HG02759 (cell line): ENCODE data around the gene ANKRD33.

Source experiments
- ATAC-seq: cut with Tn5 transposase; IDR thresholded peaks from one replicate; pipeline ENCODE4 v1.9.1; 2021; ENCODE audit warnings: mild to moderate bottlenecking, moderate library complexity; ENCODE audit not compliant: unreplicated experiment

Gene ANKRD33, protein sequence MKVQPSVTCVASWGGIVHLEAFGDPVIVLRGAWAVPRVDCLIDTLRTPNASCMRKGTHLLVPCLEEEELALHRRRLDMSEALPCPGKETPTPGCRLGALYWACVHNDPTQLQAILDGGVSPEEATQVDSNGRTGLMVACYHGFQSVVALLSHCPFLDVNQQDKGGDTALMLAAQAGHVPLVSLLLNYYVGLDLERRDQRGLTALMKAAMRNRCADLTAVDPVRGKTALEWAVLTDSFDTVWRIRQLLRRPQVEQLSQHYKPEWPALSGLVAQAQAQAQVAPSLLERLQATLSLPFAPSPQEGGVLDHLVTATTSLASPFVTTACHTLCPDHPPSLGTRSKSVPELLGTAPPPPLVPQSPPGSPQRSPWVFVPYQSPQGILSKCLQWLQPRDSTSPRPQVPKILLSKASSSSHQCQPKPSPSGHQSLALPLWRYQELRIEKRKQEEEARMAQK

DNA sequence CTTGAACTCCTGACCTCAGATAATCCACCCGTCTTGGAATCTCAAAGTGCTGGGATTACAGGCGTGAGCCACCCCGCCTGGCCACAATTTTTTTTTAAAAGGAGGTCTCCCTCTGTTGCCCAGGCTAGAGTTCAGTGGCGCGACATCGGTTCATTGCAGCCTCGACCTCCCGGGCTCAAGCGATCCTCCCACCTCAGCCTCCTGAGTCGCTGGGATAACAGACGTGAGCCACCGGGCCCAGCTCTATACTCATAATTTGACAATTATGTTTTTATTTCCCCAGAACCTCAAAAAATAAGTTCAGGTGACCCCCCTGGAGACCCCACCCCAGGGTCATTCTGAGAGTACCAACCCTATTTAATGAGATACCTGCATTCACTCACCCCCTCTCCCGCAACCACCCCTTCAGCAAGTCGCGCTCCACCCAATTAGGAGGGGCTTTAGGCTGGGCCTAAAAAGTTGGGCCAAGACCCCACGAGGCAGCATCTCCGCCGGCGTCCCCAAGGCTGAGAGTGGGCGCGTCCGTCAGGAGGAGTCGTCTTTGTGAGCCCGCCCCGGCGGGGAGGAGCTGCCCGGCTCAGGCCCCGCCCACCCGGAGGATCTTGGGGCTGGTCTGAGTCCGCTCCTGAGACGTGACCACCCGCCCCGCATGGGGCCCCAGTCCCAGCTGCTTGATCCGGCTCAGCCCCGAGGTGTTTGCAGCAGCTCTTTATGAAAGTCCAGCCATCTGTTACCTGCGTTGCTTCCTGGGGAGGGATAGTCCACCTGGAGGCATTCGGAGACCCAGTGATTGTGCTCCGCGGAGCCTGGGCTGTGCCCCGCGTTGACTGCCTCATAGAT lies at the start of gene ANKRD33:
Gene ANKRD33 (plus strand): TSS at position 628 of the 840 bp plus-strand sequence. CDS start 84 bp downstream, at position 712.
- ATAC-seq = no peak

DNA sequence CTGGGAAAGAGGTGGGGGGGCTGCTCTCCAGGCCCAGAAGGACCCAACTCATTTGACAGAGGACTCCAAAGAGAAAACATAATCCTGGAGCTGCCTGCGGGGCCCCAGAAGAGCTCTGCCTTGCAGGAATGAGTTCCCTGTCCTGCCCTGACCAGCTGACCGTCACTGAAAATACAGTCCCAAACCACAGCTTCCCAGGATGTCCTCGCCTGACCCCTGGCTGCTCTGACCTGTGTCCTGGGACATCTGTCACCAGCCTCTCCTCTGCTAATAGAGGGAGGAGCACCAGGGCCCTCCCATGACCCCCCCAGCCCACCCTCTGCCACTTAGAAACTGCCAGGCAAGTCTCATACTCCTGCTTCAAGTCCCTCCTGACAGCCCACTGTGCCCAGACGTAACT lies 49.1 kb upstream of the ANKRD33 start:
- no peak for ATAC-seq

- no peak for ATAC-seq
These were observed 48.5 kb upstream of the ANKRD33 start for GRCh38 chr12:51839310-51839947.

GRCh38 chr12:51840966-51841365 lies 46.9 kb upstream of the ANKRD33 start:
- no peak for ATAC-seq

GRCh38 chr12:51841727-51842126 lies 46.2 kb upstream of the ANKRD33 start:
- no peak for ATAC-seq

DNA sequence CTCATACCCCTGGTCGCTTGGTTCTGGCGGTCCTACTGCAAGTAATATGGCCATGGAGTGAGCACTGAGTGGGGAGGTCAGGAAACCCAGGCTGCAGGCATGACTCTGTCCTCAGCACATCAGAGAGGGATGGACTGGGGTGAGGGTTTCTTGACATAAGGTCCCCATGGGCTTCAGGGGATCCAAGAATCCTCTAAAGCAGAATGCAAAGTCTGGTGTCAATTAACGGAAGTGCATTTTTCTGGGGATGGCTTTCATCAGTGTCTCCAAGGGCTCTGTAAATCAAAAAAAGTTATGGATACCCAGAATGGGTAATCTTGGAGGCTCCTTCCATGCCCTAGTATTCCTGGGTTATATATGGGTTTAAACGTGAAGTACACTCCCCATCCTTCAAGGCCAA lies 43.0 kb upstream of the ANKRD33 start:
- ATAC-seq = no peak

DNA sequence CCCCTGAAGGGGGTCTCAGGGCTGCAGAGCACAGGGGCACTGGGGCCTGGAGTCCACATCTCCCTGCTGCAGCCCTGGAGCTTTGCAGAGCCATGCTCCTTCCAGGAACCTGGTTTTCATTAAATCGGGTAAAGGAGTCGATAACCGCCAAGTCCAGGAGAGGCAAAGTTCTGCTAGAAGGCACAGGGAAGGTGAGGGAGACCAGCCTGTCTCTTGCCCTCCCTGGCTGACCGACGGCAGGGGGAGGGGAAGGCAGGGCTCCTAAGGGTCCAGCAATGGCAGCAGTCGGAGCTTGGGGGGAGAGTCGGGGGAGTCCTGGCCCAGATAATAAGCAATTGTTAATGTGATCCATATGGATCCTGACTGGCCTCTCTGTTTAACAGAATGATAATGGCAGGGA lies 42.4 kb upstream of the ANKRD33 start:
- ATAC-seq = no peak

DNA sequence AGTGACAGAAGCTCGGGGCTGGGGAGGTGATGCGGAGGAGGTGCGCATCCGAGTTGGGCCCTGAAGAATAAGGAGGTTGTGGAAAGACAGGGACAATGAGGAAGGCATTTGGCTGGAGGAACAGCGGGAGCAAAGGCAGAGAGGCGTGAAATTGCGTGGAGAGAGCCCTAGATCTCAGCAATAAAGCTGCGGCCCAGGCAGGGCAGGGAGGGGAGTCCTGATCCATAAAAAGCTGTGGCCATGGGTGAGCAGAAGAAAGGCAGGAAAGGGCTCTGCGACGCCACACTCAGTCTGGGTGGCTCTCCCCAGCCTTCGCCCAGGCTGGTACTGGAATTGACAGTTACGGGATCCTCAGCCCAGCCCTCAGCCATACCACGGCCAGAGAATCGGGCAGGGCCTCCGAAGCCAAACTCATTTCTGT lies 41.6 kb upstream of the ANKRD33 start:
- ATAC-seq = no peak

GRCh38 chr12:51846911-51847642 lies 40.8 kb upstream of the ANKRD33 start:
- ATAC-seq = no peak

- ATAC-seq = no peak
These were observed 40.1 kb upstream of the ANKRD33 start for GRCh38 chr12:51847643-51848325.

GRCh38 chr12:51848326-51848727 lies 39.6 kb upstream of the ANKRD33 start, which contains the start of gene FIGNL2:
Gene FIGNL2, minus strand, starts transcription at chr12:51848718. Its CDS starts 26,305 bp downstream, at chr12:51822413.
- ATAC-seq = no peak

DNA sequence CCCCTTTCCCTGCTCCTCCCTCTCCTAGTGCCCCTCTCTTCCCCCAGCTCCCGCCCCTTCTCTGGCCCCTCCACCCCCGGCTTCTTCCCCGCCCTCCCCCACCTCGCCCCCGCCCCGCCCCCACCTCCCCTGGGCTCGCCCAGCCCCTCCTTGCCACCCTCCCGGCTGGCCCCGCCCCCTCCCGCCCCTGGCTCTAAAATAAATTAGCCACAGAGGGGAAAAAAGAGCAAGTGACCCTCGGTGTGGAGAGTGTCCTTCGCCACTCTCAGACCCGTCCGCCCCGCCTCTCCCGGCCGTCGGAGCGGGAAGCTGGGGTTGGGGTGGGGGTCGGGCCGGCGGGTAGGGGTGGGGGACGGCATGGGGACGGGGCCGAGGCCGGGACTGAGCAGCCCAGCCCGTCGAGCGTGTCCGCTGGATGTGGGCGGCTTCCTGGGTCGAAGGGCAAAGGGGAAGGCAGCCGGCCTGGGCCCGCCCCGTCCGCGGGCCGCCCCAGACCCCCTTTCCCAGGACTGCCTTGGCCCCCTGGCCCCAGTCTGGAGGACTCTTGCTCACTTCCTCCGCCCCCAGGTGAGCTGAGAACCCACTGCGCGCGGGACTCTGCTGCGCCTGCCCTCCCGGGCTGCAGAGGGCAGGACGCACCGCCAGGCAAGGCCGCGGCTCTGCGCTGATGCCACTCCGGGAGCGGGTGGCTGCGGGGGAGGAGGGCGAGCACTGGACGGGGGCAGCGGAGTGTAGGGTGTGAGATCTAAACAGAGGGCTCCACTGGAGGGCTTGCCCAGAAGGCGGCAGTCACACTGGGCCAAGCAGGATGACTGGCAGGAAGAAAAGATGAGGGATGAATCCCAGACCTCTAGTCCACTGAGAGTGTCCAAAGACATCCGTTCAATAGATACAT lies 38.8 kb upstream of the ANKRD33 start:
- ATAC-seq = no peak

DNA sequence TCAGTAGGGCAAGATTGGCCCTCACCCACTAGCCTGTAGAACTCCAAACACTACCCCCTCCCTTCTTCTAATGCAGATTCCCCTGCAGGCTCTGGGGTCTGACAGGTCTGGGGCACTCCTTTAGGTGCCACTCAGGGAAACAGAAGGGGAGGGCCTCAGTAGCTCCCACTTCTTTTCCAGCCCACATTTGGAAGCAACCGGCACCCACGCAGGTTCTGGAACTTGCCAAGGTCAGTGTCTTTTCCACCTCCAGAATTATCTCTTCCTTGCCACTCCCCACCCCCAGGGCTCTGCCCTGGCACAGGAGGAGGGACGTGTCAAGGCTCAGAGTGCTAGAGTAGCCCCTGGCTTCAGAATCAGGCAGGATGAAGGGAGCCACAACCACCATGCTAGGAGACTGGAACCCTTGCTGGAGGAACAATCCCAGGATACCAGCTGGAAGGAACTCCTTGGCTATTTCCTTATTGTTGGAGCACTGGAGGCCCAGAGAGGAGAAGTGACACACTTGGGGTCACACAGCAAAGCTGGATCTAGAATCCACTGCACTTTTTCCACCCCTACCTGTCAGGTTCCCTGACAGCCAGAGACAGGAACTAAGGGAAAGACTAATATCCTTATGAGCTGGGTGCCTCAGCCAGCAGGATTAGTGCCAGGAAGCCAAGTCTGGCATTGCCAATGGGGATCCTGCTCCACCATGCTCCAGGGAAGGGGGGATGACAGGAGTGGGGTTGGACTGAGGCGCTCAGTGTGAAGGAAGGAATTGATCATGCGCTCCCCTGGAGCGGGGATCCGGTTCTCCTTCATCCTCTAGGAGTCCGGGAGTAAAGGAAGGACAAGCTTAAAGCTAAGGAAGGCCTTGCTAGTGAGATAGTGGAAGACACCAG lies 37.6 kb upstream of the ANKRD33 start:
- ATAC-seq = no peak

DNA sequence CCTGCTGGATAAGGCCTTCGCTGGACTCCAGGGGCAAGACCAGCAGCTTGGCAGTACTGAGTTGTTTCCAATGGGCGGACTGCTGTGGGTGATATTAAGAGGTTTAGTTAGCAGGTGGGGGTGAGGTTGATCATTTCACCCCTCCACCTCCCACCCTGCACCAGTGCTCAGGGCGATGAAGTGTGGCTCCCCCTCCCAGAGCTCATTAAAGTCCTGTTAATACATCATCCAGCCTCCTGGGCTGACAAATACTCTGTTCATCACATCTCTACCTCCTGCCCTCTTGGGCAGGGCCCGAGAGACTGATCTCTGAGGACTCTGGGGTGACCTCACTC lies 37.0 kb upstream of the ANKRD33 start:
- ATAC-seq = no peak

GRCh38 chr12:51851413-51852124 lies 36.3 kb upstream of the ANKRD33 start:
- ATAC-seq = no peak

- ATAC-seq = no peak
These were observed 35.3 kb upstream of the ANKRD33 start for GRCh38 chr12:51852404-51853137.
